CD4-positive, alpha-beta memory T cell (primary cell): ENCODE data around the gene STK10. TPM values are rescaled to one million over a fixed set of nuclear protein-coding genes. Genes with fewer than 3 reads are reported as not detected.
A peak's percentile ranks its signal among the peaks of the same experiment; 100 is the strongest.

Experiments
- CTCF ChIA-PET: fragments of 350-600 bp; sonication (Branson Sonifier 250); formaldehyde crosslinking; loops from one replicate; lab custom pipeline; 2021; ENCODE audit warnings: inconsistent platforms; ENCODE audit not compliant: partially characterized antibody; lab: Charles Lee
- POLR2A ChIA-PET: fragments of 350-600 bp; sonication (Branson Sonifier 250); formaldehyde crosslinking; loops from one replicate; lab custom pipeline; 2021; ENCODE audit not compliant: partially characterized antibody; lab: Charles Lee
- DNase-seq, 5 donors: peaks; one replicate each; pipeline versions ENCODE4 v3.0.0 to v3.0.0-alpha.2; 2020 to 2022; ENCODE audit warnings: mixed read lengths in 1 of 5
- H3K27ac ChIP-seq: one replicate; pipeline ENCODE4 v1.7.0; 2013; ENCODE audit warnings: low read depth, low read length
- H3K27me3 ChIP-seq: 2 replicates; pipeline ENCODE4 v1.7.0; 2013; ENCODE audit warnings: mild to moderate bottlenecking, low read length, moderate library complexity; ENCODE audit not compliant: insufficient read depth
- H3K36me3 ChIP-seq: 2 replicates; pipeline ENCODE4 v1.7.0; 2013; ENCODE audit warnings: mild to moderate bottlenecking, low read length, moderate library complexity; ENCODE audit not compliant: insufficient read depth
- H3K4me1 ChIP-seq: 2 replicates; pipeline ENCODE4 v1.7.0; 2013; ENCODE audit warnings: mild to moderate bottlenecking, low read length, moderate library complexity; ENCODE audit not compliant: insufficient read depth
- H3K4me3 ChIP-seq, 2 donors: one replicate each; pipeline ENCODE4 v1.7.0; 2013; ENCODE audit warnings: low read length in 2 of 2, mild to moderate bottlenecking in 1 of 2
- H3K9me3 ChIP-seq, 2 donors: one replicate each; pipeline ENCODE4 v1.7.0; 2013; ENCODE audit warnings: low read length in 2 of 2, control low read depth in 1 of 2; ENCODE audit not compliant: control insufficient read depth in 1 of 2
- H3K27ac Mint-ChIP-seq, 7 donors: one replicate each; pipeline ENCODE4 v1.8.0; 2020 to 2021; ENCODE audit warnings: mixed read lengths in 7 of 7, mild to moderate bottlenecking in 6 of 7, inconsistent platforms in 3 of 7, moderate library complexity in 3 of 7
- H3K27me3 Mint-ChIP-seq, 2 donors: one replicate each; pipeline ENCODE4 v1.8.0; 2020 to 2021; ENCODE audit warnings: mixed read lengths in 2 of 2
- H3K36me3 Mint-ChIP-seq, 2 donors: one replicate each; pipeline ENCODE4 v1.8.0; 2020 to 2021; ENCODE audit warnings: mixed read lengths in 2 of 2, inconsistent platforms in 1 of 2, mild to moderate bottlenecking in 1 of 2
- H3K4me1 Mint-ChIP-seq, 4 donors: one replicate each; pipeline ENCODE4 v1.8.0; 2020 to 2021; ENCODE audit warnings: mixed read lengths in 4 of 4, mild to moderate bottlenecking in 1 of 4
- H3K4me3 Mint-ChIP-seq, 8 donors: one replicate each; pipeline ENCODE4 v1.8.0; 2020 to 2021; ENCODE audit warnings: mixed read lengths in 8 of 8, mild to moderate bottlenecking in 7 of 8, moderate library complexity in 6 of 8, inconsistent platforms in 3 of 8
- H3K9me3 Mint-ChIP-seq, 8 donors: one replicate each; pipeline ENCODE4 v1.8.0; 2020 to 2021; ENCODE audit warnings: mixed read lengths in 8 of 8, mild to moderate bottlenecking in 5 of 8, inconsistent platforms in 3 of 8, moderate library complexity in 1 of 8
- intact Hi-C: fragments of 100-400 bp; cut with micrococcal nuclease; formaldehyde crosslinking; loops from one replicate; pipeline ENCODE4 v1.15.1; 2023
- polyA plus RNA-seq, 2 donors: library from polyadenylated mRNA; unstranded; fragments of 300-500 nt; fragmentation: Illumina TruSeq; gene quantifications; one replicate each; pipeline ENCODE4 v1.2.3, GENCODE V29; 2021
- total RNA-seq, 2 experiments: library from RNA; stranded (reverse); gene quantifications; one replicate each; pipeline ENCODE4 v1.2.3, GENCODE V29; 2021

Gene STK10
- total and polyA plus RNA-seq, 4 experiments from 2014 or later, result 24.6 to 314 (median 233) TPM

DNA sequence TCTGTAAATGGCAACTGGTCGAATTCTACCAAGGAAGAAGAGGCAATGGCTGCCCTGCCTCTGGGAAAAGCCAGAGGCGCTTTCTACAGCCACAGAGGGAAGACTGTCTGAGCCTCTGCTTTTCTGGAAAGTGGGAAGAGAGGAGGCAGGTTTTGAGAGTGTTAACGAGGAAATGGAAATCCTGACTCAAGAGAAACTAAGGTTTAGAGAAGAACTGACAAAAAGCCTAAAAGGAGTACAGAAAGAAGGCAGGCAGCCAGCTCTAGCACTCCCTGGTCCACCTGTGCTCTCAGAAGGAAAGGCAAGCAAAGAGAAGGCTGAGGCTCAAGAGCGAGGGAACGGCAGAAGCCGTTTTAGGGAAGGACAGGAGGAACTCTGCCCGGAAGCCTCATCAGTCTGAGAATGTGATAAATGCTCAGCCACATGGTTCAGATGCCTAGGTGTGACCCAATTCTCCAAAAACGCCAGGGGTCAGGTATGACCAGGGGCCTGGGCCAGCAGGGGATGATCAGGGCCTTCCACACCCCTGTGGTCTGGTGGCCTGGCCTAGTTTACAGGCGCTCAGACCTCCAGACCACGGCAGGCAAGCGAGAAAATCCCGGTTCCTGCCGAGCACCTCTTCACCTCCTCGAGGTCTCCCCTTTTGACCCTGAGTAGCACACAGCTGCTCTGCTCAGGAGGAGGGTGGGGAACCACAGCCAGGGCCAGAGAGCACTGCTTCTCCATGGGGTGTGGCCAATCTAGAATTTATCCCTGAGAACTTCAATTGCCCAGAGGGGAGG is 101.6 kb downstream of the STK10 start:
- ChIA-PET POLR2A (interaction anchor here (1.1 to 1.2 kb wide), 2 partner anchors 47 to 101 kb away, joined by 3 to 4 read pairs; no protein-coding TSS in a partner anchor), CTCF (no interaction called here)
- no peaks in the 10 kb centered on the region for H3K27me3 Mint-ChIP-seq
- H3K9me3 Mint-ChIP-seq, result no peaks in the 10 kb centered on the region
- H3K36me3 Mint-ChIP-seq, result peaks cover 32 to 48% of the 10 kb centered on the region in 2 donors
- no peaks in the 10 kb centered on the region for H3K9me3 ChIP-seq
- H3K27ac ChIP-seq, result no peak overlapping the region
- no peak overlapping the region for H3K4me3 ChIP-seq
- no peaks in the 10 kb centered on the region for H3K4me1 ChIP-seq
- intact Hi-C loops, result no loop called here
- H3K4me1 Mint-ChIP-seq, result peaks cover 0 to 16% (median 8%) of the 10 kb centered on the region in 4 donors
- peak overlapping the region in 2 of 8 donors; percentile 22 to 37 for H3K4me3 Mint-ChIP-seq
- H3K36me3 ChIP-seq, result peaks cover 43% of the 10 kb centered on the region
- DNase-seq, result no peak
- H3K27me3 ChIP-seq, result no peaks in the 10 kb centered on the region
- peak overlapping the region in 6 of 7 donors; percentile 35 to 89 (median 58) for H3K27ac Mint-ChIP-seq

DNA sequence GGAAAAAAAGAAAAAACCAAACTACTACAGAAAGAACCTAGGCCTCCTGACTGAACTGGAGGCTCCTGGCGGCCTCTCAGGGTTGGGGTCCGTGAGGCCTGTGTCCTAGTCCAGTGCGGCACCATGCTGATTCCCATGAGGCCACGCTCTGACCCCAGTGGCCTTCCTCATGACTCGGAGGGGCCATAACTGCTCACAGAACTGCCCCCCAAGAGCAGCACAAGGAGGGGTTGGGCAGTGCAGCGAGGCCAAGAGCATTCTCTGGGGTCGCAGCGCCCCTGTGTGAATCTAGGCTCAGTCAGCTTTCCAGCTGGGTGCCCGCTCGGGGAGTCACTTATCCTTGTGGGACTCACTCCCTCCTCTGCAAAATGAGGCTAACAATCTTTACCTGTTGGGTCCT is 102.3 kb downstream of the STK10 start:
- Mint-ChIP-seq H3K27me3 (no peaks in the 10 kb centered on the region), H3K4me1 (peaks cover 0 to 16% (median 8%) of the 10 kb centered on the region in 4 donors), H3K4me3 (no peak overlapping the region), H3K27ac (peak overlapping the region in 5 of 7 donors; percentile 17 to 89 (median 61)), H3K9me3 (no peaks in the 10 kb centered on the region), H3K36me3 (peaks cover 28 to 47% of the 10 kb centered on the region in 2 donors)
- Histone ChIP-seq H3K4me1 (no peaks in the 10 kb centered on the region), H3K27ac (no peak overlapping the region), H3K4me3 (no peak overlapping the region), H3K36me3 (peaks cover 43% of the 10 kb centered on the region), H3K27me3 (no peaks in the 10 kb centered on the region), H3K9me3 (no peaks in the 10 kb centered on the region)
- intact Hi-C loops, result no loop called here
- no peak for DNase-seq
- ChIA-PET POLR2A (interaction anchor here (1.2 kb wide), 1 partner anchor 101 kb away, joined by 4 read pairs; no protein-coding TSS in a partner anchor), CTCF (no interaction called here)

DNA sequence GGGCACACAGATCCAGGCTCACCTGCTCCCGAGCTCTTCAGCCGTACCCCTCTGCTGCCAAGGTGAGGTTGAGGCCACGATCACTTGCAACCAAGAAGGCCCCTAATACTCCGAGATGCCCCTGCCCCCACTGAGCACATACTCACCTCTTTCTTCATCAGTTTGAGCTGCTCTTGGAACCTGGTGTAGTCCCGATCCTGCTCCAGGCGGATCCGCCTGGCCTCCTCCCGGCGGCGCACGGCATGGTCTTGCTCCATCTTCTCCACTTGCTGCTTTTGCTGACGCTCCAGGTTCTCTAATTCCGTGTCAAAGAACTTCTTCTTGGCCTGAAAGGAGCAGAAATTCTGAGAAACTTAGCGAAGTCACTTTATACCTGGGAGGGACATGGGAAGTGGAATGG is 105.8 kb downstream of the STK10 start:
- peaks cover 54% of the 10 kb centered on the region for H3K36me3 ChIP-seq
- peaks cover 8 to 22% (median 13%) of the 10 kb centered on the region in 4 donors for H3K4me1 Mint-ChIP-seq
- H3K9me3 Mint-ChIP-seq, result peaks cover 0 to 3% (median 0%) of the 10 kb centered on the region in 8 donors
- H3K27ac Mint-ChIP-seq, result peak overlapping the region in 2 of 7 donors; percentile 65 to 69
- H3K27me3 Mint-ChIP-seq, result no peaks in the 10 kb centered on the region
- DNase-seq, result no peak
- ChIA-PET CTCF (interaction anchor here (1.6 to 3.9 kb wide), 4 partner anchors 12 to 199 kb away, joined by 4 to 15 read pairs (median 6); partner anchors contain the start of gene STK10), POLR2A (interaction anchor here (1.1 to 2.1 kb wide), 2 partner anchors 12 to 15 kb away, joined by 3 to 8 read pairs; no protein-coding TSS in a partner anchor)
- H3K4me1 ChIP-seq, result peaks cover 11% of the 10 kb centered on the region
- H3K27ac ChIP-seq, result no peak overlapping the region
- H3K36me3 Mint-ChIP-seq, result peaks cover 38 to 60% of the 10 kb centered on the region in 2 donors
- H3K4me3 Mint-ChIP-seq, result no peak overlapping the region
- H3K27me3 ChIP-seq, result no peaks in the 10 kb centered on the region
- intact Hi-C loops, result no loop called here
- H3K9me3 ChIP-seq, result no peaks in the 10 kb centered on the region
- H3K4me3 ChIP-seq, result no peak overlapping the region

DNA sequence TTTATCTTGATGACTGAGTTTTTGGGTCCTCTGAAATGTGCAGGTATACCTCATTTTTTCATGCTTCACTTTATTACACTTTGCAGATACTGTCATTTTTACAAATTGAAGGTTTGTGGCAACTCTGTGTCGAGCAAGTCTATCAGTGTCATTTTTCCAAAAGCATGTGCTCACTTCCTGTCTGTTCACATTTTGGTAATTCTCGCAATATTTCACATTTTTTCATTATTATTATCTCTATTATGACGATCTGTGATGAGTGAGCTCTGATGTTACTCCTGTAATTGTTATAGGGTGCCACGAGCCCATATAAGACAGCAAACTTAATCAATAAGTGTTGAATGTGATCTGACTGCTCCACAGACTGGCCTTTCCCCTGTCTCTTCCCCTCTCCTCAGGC is 108.1 kb downstream of the STK10 start:
- H3K9me3 ChIP-seq, result no peaks in the 10 kb centered on the region
- H3K36me3 ChIP-seq, result peaks cover 67% of the 10 kb centered on the region
- no peak for DNase-seq
- H3K27me3 ChIP-seq, result no peaks in the 10 kb centered on the region
- no peak overlapping the region for H3K4me3 ChIP-seq
- no peaks in the 10 kb centered on the region for H3K27me3 Mint-ChIP-seq
- H3K4me1 ChIP-seq, result peaks cover 11% of the 10 kb centered on the region
- H3K27ac ChIP-seq, result no peak overlapping the region
- ChIA-PET CTCF (interaction anchor here (0.6 to 3.0 kb wide), 5 partner anchors 20 to 167 kb away, joined by 3 to 12 read pairs (median 3); partner anchors contain the start of gene STK10), POLR2A (interaction anchor here (0.8 kb wide), 1 partner anchor 12 kb away, joined by 3 read pairs; no protein-coding TSS in a partner anchor)
- intact Hi-C loops, result no loop called here
- H3K4me3 Mint-ChIP-seq, result peak overlapping the region in 1 of 8 donors; percentile 2
- H3K4me1 Mint-ChIP-seq, result peaks cover 7 to 25% (median 11%) of the 10 kb centered on the region in 4 donors
- H3K9me3 Mint-ChIP-seq, result peaks cover 0 to 5% (median 0%) of the 10 kb centered on the region in 8 donors
- H3K27ac Mint-ChIP-seq, result peak overlapping the region in 5 of 7 donors; percentile 25 to 79 (median 53)
- H3K36me3 Mint-ChIP-seq, result peaks cover 58 to 71% of the 10 kb centered on the region in 2 donors

DNA sequence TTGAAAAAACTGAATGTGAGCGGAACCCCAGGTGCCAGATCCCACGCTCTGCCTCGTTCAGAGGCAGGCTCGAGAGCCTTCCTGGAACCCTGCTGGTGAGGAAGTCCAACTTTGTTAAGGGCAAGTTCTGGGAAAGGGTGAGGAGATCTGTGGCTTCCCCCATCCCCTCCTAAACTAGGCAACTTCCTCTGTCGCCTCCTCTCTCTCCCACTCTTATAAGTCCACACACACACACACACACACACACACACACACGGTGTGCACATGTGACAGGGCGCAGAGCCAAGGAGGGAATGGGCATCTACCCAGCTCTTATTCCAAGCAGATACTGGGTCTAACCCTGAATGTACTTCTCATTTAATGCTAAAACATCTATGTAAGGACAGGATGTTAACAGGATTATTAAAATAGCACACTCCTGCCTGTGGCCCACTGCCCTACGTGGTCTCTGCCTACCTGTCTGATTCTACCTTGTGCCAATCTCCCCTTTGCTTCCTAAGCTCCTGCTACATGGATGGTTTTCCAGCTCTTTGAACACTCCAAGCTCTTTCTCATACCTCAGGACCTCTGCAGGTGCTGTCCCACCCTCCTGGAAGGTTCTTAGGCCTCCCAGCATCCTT is 109.2 kb downstream of the STK10 start:
- H3K4me1 ChIP-seq, result peaks cover 11% of the 10 kb centered on the region
- POLR2A ChIA-PET, result no interaction called here
- Mint-ChIP-seq H3K4me3 (peak overlapping the region in 3 of 8 donors; percentile 32 to 62 (median 52)), H3K27ac (peak overlapping the region; percentile 38 to 95 (median 73)), H3K9me3 (peaks cover 0 to 5% (median 0%) of the 10 kb centered on the region in 8 donors), H3K36me3 (peaks cover 66 to 77% of the 10 kb centered on the region in 2 donors), H3K4me1 (peaks cover 7 to 29% (median 12%) of the 10 kb centered on the region in 4 donors), H3K27me3 (no peaks in the 10 kb centered on the region)
- no peak overlapping the region for H3K4me3 ChIP-seq
- CTCF ChIA-PET, result interaction anchor here (1.6 to 3.0 kb wide), 3 partner anchors 15 to 110 kb away, joined by 4 to 12 read pairs (median 6); partner anchors contain the start of gene STK10
- intact Hi-C loops, result no loop called here
- peaks cover 67% of the 10 kb centered on the region for H3K36me3 ChIP-seq
- no peak for DNase-seq
- H3K9me3 ChIP-seq, result no peaks in the 10 kb centered on the region
- no peaks in the 10 kb centered on the region for H3K27me3 ChIP-seq
- H3K27ac ChIP-seq, result no peak overlapping the region

DNA sequence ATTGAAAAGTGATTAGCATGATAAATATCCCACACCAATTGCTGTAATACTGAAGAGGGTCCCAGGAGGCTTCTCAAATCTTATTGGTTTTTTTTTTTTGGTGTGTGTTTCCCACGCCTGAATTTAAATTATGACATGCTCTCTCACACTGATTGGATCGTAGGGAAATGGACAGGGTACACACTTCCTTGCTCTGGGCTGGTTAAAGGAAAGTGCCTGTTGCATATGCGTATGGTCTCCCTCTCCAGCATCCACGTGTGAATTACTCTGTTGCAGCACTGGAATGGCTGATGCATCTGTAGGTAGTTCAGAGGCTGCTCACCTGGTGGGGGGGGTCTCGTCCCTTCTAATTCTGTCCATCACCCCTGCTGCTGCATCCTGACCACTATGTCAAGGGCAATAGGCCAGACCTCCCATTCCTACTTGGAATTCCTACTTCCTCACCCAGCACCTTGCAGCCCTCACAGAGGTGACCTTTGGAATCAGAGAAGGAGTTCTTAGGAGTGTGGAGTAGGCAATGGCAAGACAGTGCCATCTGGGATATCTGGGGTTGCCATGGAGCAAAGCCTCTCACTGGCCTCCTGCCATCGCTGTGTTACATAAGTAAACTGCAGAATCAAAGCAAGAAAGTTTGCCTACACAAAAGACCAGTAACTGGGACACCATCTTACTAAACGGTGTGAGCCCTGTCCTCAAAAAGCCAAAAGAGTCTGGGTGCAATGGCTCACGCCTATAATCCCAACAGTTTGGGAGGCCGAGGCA is 110.2 kb downstream of the STK10 start:
- Mint-ChIP-seq H3K4me1 (peaks cover 7 to 29% (median 12%) of the 10 kb centered on the region in 4 donors), H3K27me3 (no peaks in the 10 kb centered on the region), H3K4me3 (no peak overlapping the region), H3K36me3 (peaks cover 64 to 75% of the 10 kb centered on the region in 2 donors), H3K27ac (peak overlapping the region in 5 of 7 donors; percentile 11 to 74 (median 40)), H3K9me3 (peaks cover 0 to 5% (median 0%) of the 10 kb centered on the region in 8 donors)
- DNase-seq, result no peak
- POLR2A ChIA-PET, result no interaction called here
- no peaks in the 10 kb centered on the region for H3K9me3 ChIP-seq
- H3K27me3 ChIP-seq, result no peaks in the 10 kb centered on the region
- peaks cover 64% of the 10 kb centered on the region for H3K36me3 ChIP-seq
- CTCF ChIA-PET, result interaction anchor here (1.6 to 3.0 kb wide), 2 partner anchors 14 to 18 kb away, joined by 4 to 12 read pairs; no protein-coding TSS in a partner anchor
- no peak overlapping the region for H3K4me3 ChIP-seq
- intact Hi-C loops, result no loop called here
- peaks cover 11% of the 10 kb centered on the region for H3K4me1 ChIP-seq
- no peak overlapping the region for H3K27ac ChIP-seq
